HS-5 (cell line): Measurements from ENCODE around the gene NCAM2.

ENCODE experiments used
- DNase-seq: peaks from one replicate; pipeline ENCODE4 v3.0.0-alpha.2; 2012; ENCODE audit warnings: low read depth

The NCAM2 gene

GRCh38 chr21:21175798-21176334 is 177.7 kb downstream of the NCAM2 start:
- no peak for DNase-seq

- no peak for DNase-seq
Observed at GRCh38 chr21:21177353-21177986, 179.3 kb downstream of the NCAM2 start.

DNA sequence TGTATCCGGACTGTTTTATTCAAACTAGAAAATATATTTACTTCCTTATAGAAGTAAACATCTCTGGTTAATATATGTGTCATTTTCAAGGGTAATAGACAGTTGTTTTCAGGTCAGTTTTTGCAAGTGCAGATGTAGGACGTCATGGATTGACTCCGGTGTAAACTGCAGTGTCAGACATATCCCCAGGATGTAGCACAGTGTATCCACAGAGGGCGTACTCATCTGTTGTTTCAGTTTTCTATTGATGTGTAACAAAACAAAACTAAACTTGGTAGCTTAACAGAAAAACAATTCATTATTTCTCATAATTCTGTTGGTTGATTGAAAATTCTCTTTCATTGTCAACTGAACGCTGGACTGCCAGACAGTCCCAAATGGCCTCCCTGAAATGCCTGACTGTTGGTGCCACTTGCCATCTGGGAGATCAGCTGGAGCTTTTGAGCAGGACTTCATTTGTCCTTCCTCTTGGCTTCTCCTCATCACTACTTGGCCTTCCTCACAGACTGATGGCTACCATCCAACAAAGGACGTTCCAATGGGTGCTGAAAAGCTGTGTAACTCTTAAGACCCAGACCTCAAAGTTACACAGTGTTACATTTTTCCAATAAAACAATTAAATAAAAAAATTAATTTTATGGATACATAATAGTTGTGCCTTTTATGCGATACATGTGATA is 181.6 kb downstream of the NCAM2 start:
- no peak for DNase-seq

DNA sequence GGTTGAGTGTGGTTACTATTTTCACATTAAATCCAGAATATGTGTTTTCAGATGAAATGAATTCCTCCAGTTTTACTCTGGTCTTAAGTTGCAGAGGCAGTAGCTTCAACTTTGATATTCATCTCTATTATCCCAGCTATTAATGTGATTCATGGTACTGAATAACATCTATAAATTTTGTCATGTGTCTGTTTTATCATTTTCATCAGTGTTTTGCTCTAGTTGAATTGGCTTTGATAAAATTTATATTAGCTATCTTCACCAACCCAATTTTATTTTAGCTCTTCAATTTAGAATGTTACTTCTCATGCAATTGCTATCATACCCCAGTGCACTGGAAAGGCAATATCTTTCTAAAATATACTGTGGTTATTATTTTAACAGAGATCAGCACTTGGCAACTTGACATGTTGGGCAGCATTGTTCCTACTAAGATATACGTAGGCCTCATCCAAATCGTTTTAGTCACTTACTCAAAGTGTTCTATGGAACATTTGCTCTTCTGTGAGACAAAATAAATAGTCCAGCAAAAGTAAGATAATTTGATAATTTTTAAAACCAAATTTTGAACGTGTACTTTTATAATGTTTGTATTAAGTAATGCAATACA is 184.3 kb downstream of the NCAM2 start:
- no peak for DNase-seq

GRCh38 chr21:21183092-21183491 is 184.9 kb downstream of the NCAM2 start:
- no peak for DNase-seq

GRCh38 chr21:21184771-21185528 is 186.7 kb downstream of the NCAM2 start:
- DNase-seq, result no peak

DNA sequence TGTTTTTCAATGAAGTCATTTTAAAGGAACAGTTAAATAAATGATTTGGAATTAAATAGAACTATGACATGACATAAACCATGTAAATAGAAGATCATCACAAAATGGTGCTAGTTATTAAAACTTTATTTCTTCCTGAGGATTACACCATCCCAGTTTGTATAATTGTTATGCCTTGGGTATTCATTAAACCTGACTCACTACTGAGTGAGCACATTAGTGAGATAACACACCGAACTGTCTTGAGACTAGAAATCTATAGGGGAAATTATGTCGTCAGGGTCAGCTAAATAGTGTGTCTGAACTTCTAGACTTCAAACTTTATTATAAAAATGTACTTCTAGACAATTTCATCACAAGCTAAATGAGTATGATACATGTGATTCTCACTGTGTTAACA is 189.4 kb downstream of the NCAM2 start:
- DNase-seq, result no peak

- no peak for DNase-seq
Observed at GRCh38 chr21:21188513-21189195, 190.4 kb downstream of the NCAM2 start.

GRCh38 chr21:21195417-21195943 is 197.3 kb downstream of the NCAM2 start:
- DNase-seq, result no peak

GRCh38 chr21:21196087-21196486 is 197.9 kb downstream of the NCAM2 start:
- DNase-seq, result no peak

- DNase-seq, result no peak
Observed at GRCh38 chr21:21196848-21197247, 198.6 kb downstream of the NCAM2 start.

- no peak for DNase-seq
Observed at GRCh38 chr21:21199342-21200102, 201.3 kb downstream of the NCAM2 start.

GRCh38 chr21:21200103-21200938 is 202.1 kb downstream of the NCAM2 start:
- DNase-seq, result peak; percentile 94

DNA sequence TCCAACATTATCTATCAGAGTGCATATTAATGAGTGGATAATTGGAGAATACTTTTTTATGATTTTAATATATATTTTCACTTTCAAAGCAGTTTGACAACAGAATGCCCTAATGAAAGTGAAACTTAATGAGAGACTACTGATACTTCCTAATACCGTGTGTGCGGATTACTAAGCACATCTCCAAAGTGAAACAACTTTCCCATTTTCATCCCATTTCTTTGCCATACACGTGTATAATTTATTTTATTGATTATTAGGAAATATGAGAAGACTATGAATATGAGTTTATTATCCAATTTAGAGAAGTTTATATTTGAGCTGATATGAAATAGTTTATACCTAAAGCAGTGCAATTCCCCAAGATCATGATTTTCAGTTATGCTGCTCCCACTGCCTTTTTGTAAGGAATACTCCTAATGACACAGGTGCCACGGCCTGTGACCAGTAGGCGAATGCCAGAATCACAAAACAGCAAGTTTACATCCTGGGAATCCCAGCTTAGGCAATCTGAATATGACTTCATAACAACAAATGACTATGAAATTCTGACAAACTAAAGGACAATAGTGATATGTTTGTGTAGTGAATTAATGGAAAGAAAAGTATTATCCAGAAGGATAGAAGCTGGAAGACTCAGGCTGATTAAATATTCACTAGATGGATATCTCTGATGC is 202.9 kb downstream of the NCAM2 start:
- DNase-seq, result no peak

DNA sequence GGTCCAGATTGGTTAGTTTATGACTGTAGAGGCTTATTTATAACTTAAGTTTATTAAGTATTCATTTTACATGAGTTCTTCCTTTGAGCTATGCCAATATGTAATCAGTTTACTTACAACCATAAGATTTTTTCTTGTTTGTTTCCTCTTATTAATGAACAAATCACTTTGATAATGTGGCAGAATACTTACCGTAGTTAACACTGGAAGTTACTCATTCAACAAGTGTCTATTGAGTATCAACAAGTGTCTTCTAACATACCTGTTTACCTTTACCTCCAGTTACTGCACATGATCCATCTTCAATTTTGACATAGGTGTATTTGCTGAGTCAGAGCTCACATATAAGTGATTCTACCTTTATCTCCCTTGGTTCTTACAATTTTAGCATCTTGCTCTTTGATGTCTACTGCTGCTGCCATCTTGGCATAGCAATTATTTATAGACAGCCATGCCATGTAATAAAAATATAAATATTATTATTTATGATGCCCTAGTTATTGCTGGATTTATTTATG is 205.7 kb downstream of the NCAM2 start:
- DNase-seq, result no peak

DNA sequence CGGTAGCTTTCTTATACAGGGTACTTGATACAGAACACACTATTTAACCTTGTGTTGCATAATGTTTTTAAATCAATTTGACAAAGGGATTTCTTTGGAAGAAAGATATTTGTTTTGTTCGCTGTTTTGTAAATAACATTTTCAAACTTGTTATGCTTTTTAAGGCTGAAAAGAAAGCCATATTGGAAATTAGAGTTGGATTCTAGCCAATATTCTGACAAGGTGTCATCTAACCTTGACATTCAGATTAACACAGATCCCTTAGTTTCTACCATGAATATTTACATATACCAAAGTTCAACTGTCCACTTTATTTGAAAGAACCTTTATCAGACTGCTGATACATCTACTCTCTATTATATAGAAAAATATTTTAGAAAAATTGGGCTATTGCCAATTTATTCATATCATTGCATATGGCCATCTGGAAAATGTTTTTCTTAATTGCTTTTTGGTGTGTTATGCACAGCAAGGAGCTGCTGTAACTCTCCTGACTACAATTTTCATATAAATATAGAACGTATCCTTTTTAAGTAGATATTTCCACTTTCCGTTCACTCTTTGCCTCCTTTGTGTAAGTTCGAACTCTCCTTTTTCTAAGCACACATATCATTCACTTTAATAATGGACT is 206.3 kb downstream of the NCAM2 start:
- DNase-seq, result no peak

GRCh38 chr21:21205604-21206003 is 207.4 kb downstream of the NCAM2 start:
- DNase-seq, result no peak

DNA sequence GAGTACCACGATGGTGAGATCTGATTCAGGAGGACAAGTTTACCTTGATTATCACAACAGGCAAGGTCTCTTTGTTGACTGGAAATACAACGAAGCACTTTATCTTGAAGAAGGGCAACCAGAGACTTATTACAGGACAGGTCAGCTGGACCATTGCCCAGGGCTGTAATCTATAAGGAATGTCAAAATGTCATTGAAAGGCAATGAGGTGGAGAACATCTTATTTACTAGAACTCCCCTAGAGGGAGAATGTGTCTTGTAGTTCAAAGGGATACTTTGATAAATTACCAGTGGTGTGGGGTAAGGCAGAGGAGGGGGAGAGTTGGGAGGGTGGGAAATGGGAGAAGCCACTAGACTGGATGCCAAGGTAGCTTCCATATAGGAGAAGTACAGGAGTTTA is 212.3 kb downstream of the NCAM2 start:
- no peak for DNase-seq

GRCh38 chr21:21213297-21213696 is 215.1 kb downstream of the NCAM2 start:
- no peak for DNase-seq
